Sciatic nerve (tissue), 2 donors: ENCODE results near the gene MSL2. TPM values are rescaled to one million over a fixed set of nuclear protein-coding genes. Genes with fewer than 3 reads are reported as not detected.
"Not testable (repeated sequence)": the region's sequence is repeated elsewhere in the genome, so short reads cannot be mapped to it uniquely, and the experiment has no call there.

Experiments used
- ATAC-seq: fragments of 200-7000 bp; cut with Tn5 transposase; one replicate; pipeline ENCODE4 v1.9.1; 2020; ENCODE audit warnings: mild to moderate bottlenecking, moderate library complexity
- DNase-seq: peaks from one replicate; pipeline ENCODE4 v3.0.0-alpha.2; 2020; ENCODE audit warnings: low spot score
- intact Hi-C: fragments of 100-400 bp; cut with DNase I; formaldehyde crosslinking; loops from one replicate; pipeline ENCODE4 v1.14.2; 2022
- total RNA-seq: library from RNA; stranded (reverse); fragmentation: NEBNext Ultra II Directional; extraction: Animal tissue kit (Norgen Biotek cat#: 25700); gene quantifications from one replicate; pipeline ENCODE4 v1.2.1, GENCODE V29; 2021
- donor health status: DM: no; HTN: no; CAD: no.
- donor health status: DM: no; HTN: no; CAD: no.

The MSL2 gene
- total RNA-seq = 39.1 TPM

- no peak for DNase-seq
- peak; percentile 34 for ATAC-seq
- intact Hi-C loops = no loop called here
Observed at GRCh38 chr3:136196064-136196400, at the start of gene MSL2. Gene MSL2 (minus strand): TSS chr3:136196335. CDS start chr3:136195113, 1,222 bp downstream.

GRCh38 chr3:136245691-136246090, 49.6 kb upstream of the MSL2 start:
- DNase-seq = no peak
- no peak for ATAC-seq
- intact Hi-C loops = no loop called here

- intact Hi-C loops = no loop called here
- ATAC-seq (no peak), DNase-seq (no peak)
Observed at GRCh38 chr3:136239094-136239493, 43.0 kb upstream of the MSL2 start.

- DNase-seq (no peak), ATAC-seq (no peak)
- intact Hi-C loops = no loop called here
Observed at GRCh38 chr3:136237961-136238649, 42.0 kb upstream of the MSL2 start.

GRCh38 chr3:136237103-136237502, 41.0 kb upstream of the MSL2 start:
- no peak for ATAC-seq
- intact Hi-C loops = no loop called here

GRCh38 chr3:136236109-136236508, 40.0 kb upstream of the MSL2 start:
- intact Hi-C loops = no loop called here
- no peak for ATAC-seq
- no peak for DNase-seq

More at GRCh38 chr3:136237103-136237502, 41.0 kb upstream of the MSL2 start:
- no peak for DNase-seq

- ATAC-seq = no peak
- DNase-seq = no peak
- intact Hi-C loops = no loop called here
Observed at GRCh38 chr3:136235545-136235944, 39.4 kb upstream of the MSL2 start.

GRCh38 chr3:136232413-136232812, 36.3 kb upstream of the MSL2 start:
- no peak for ATAC-seq
- intact Hi-C loops = no loop called here
- no peak for DNase-seq

GRCh38 chr3:136222746-136223145, 26.6 kb upstream of the MSL2 start:
- DNase-seq, ATAC-seq, intact Hi-C loops: not testable (repeated sequence)

GRCh38 chr3:136211547-136211946, 15.4 kb upstream of the MSL2 start:
- ATAC-seq (no peak), DNase-seq (no peak)
- intact Hi-C loops = no loop called here

- intact Hi-C loops = no loop called here
- DNase-seq = no peak
- ATAC-seq = no peak
Observed at GRCh38 chr3:136209921-136210320, 13.8 kb upstream of the MSL2 start.

- DNase-seq (no peak), ATAC-seq (no peak)
- intact Hi-C loops = no loop called here
Observed at GRCh38 chr3:136207489-136208115, 11.5 kb upstream of the MSL2 start.

- intact Hi-C loops, DNase-seq, ATAC-seq: not testable (repeated sequence)
Observed at GRCh38 chr3:136199219-136199618, 3.1 kb upstream of the MSL2 start.

GRCh38 chr3:136198462-136199078, 2.4 kb upstream of the MSL2 start:
- ATAC-seq, intact Hi-C loops, DNase-seq: not testable (repeated sequence)

- ATAC-seq (no peak), DNase-seq (no peak)
- intact Hi-C loops = no loop called here
Observed at GRCh38 chr3:136197159-136197793, 1.1 kb upstream of the MSL2 start.

GRCh38 chr3:136196401-136197158, 445 bp upstream of the MSL2 start:
- DNase-seq (peak; percentile 100), ATAC-seq (peak; percentile 97)
- intact Hi-C loops = no loop called here

GRCh38 chr3:136195258-136196063, 674 bp downstream of the MSL2 start:
- ATAC-seq = peak; percentile 41

More at GRCh38 chr3:136195258-136196063, 674 bp downstream of the MSL2 start:
- DNase-seq = peak; percentile 90
- intact Hi-C loops = no loop called here
